NT2/D1 (cell line): ENCODE measurements around the gene FOXP1.

Experiments used
- SUZ12 ChIP-seq: IDR thresholded peaks from 2 replicates; pipeline ENCODE4 v1.6.1; 2011; ENCODE audit not compliant: insufficient read length, insufficient read depth; ENCODE audit errors: extremely low read depth
- YY1 ChIP-seq: IDR thresholded peaks from 2 replicates; pipeline ENCODE4 v1.6.1; 2011; ENCODE audit not compliant: insufficient read length, insufficient read depth
- ZNF274 ChIP-seq: IDR thresholded peaks from 2 replicates; pipeline ENCODE4 v1.6.1; 2011; ENCODE audit warnings: mild to moderate bottlenecking, low read depth, low read length

- TF ChIP-seq ZNF274 (no peak), YY1 (no peak), SUZ12 (no peak)
Observed at GRCh38 chr3:71142441-71143161, 440.9 kb downstream of the FOXP1 start.
